ENCODE measurements around the gene ZNF22. TPM values are rescaled to one million over a fixed set of nuclear protein-coding genes. Genes with fewer than 3 reads are reported as not detected.

The ZNF22 gene
- total RNA-seq, 1 experiment from 2014 or later, result 16.3 TPM

- DNase-seq (ENCODE audit: low read depth), result no peak
Observed at GRCh38 chr10:44963772-44964633, 36.7 kb upstream of the ZNF22 start.

DNA sequence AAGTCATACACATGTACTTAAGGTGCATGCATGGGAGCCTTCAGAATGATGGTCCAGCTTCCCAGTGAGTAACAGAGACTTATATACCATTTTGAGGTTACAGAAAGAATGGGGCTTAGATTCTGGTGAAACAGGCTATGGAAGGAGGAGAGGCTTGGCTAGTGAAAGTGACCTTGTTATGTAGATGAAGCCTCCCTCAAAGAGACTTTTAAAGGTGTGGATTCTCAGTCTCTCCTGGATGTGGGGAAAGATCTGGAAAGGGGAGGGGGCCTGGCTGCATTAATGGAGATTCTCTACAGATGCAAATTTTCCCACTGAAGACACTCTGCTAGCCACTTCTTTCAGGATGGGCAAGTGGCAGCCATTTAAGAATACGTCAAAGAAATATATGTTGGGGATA is 35.6 kb upstream of the ZNF22 start:
- no peak for DNase-seq (ENCODE audit: low read depth)

DNA sequence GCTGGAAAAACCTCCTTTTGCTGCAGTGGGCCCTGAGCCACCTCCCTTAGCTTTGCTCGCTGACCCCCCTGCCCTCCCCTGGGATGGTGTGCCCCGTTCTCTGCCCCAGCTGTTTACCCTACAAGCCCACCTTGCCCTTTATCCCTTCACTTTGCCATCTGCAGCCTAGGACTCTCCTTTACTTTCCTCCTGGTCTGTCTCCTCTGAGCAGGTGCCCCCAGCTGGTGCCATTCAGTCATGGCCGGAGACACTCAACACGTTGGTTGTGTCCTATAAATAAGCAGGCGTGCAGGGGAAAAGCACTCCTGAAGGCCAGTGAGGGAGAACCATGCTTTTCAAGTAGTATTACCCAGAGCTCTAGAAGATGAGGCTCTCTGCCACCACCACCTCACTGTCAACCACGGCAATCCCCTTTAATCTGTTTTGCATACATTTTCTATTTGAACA is 35.0 kb upstream of the ZNF22 start:
- no peak for DNase-seq (ENCODE audit: low read depth)

- no peak for DNase-seq (ENCODE audit: low read depth)
Observed at GRCh38 chr10:44966129-44966815, 34.5 kb upstream of the ZNF22 start.

DNA sequence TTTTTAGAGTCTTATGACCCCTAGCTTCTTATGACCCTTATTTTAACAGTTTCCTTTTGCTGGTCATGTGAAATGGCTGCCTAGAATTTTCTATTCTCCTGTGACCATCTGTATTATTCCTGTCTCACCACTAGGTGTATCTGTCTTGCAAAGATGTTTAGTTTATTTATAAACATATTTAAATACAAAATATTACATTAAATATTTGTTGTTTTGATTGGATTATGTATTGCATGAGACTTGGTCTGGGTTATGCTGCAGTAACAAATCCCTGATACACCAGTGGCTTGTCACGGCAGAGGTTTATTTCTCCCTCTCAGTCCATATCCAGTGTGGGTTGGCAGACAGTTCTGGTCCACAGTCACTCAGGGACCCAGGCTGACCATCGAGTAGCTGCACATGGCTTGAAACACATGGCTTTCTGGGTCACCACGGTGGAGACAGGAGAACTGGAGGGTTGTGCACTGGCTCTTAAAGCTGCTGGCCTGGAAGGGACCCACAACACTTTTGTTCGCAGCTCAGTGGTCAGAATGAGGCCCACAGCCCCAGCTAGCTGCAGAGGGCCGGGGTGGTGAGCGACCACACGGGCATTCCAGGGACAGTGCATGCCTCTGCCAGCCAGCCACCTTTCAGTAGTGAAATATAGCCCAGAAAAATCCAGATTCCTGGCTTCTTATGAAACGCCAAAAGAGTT is 33.8 kb upstream of the ZNF22 start:
- no peak for DNase-seq (ENCODE audit: low read depth)

- DNase-seq (ENCODE audit: low read depth), result no peak
Observed at GRCh38 chr10:44967616-44968015, 33.1 kb upstream of the ZNF22 start.

GRCh38 chr10:44968091-44968490 is 32.6 kb upstream of the ZNF22 start:
- DNase-seq (ENCODE audit: low read depth), result no peak

GRCh38 chr10:44968500-44969400 is 32.0 kb upstream of the ZNF22 start:
- no peak for DNase-seq (ENCODE audit: low read depth)

- no peak for DNase-seq (ENCODE audit: low read depth)
Observed at GRCh38 chr10:44969854-44970253, 30.9 kb upstream of the ZNF22 start.

DNA sequence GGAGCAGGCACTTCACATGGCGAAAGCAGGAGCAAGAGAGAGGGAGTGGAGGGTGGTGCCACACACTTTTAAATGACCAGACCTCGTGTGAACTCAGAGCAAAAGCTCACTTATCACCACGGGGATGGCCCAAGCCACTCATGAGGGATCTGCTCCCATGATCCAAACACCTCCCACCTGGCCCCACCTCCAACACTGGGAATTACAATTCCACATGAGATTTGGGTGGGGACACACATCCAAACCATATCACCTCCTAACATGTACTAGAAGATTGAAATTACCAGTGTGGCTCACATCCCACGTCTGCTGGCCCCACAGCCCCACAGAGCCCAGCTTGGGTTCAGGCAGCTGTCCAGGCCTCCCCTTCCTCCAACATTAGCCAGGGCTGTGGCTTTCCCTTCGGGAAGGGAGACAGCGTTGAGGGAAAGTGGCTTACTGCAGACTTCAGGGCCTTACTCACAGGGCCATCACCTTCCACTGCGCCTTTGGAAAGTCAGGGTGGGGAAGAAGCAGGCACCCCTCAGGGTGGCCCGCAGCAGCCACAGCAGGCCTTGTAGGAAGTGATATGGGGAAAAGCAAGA is 29.8 kb upstream of the ZNF22 start:
- DNase-seq (ENCODE audit: low read depth), result no peak

DNA sequence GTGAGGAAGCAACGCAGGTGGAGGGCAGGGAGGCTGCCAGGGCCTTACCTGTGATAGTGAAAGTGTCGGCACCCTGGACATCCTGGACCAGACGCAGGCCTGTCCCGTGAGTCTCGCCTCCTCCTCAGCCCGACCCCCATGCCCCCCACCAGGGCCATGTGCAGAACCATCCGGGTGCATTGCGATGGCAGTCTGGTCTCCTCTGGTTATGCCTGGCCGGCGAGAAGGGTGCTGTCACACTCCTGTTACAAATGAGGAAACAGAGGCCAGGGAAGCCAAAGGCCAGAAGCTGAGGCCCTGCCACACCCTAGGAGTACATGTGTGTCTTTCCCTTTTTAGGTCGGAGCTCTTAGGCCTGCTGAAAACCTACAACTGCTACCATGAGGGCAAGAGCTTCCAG is 29.3 kb upstream of the ZNF22 start:
- DNase-seq (ENCODE audit: low read depth), result no peak

- DNase-seq (ENCODE audit: low read depth), result no peak
Observed at GRCh38 chr10:44971935-44972757, 28.6 kb upstream of the ZNF22 start.

- DNase-seq (ENCODE audit: low read depth), result no peak
Observed at GRCh38 chr10:44972874-44973306, 27.8 kb upstream of the ZNF22 start.

DNA sequence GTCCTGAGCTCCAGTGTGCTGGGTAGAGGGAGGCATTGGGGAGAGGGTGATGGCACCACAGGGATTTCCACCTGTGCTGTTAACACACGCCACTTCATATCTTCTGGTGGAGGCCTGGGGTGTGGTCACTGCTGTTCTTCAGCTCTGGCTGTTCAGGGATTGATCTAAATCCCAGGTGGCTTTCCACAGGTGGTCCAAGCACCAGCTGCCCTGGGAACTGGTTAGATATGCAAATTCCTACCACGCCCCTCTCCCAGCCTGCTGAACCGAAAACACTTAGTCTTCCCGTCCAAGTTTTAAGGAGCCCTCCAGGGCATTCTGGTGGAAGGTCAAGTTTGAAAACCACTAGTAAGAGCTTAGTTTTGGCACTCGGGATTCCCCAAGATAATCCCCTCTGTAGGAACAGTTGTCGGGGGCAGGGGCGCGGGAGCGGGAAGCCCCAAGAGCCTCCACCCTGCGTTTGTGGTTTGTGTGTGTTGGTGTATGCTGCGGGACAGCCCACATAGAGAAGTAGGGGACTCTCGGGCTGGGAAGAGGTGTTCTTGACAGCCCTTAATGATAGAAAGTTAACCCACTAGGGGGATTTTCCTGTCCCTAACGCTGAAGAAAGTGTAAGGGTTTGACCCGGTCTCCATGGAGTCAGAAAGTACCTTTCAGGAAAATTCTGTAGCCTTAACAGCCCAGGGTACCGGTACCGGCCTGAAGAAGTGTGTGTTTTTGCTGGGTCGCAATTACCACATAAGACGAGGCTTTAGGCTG is 27.2 kb upstream of the ZNF22 start:
- DNase-seq (ENCODE audit: low read depth), result no peak

- DNase-seq (ENCODE audit: low read depth), result no peak
Observed at GRCh38 chr10:44974082-44974627, 26.6 kb upstream of the ZNF22 start.

DNA sequence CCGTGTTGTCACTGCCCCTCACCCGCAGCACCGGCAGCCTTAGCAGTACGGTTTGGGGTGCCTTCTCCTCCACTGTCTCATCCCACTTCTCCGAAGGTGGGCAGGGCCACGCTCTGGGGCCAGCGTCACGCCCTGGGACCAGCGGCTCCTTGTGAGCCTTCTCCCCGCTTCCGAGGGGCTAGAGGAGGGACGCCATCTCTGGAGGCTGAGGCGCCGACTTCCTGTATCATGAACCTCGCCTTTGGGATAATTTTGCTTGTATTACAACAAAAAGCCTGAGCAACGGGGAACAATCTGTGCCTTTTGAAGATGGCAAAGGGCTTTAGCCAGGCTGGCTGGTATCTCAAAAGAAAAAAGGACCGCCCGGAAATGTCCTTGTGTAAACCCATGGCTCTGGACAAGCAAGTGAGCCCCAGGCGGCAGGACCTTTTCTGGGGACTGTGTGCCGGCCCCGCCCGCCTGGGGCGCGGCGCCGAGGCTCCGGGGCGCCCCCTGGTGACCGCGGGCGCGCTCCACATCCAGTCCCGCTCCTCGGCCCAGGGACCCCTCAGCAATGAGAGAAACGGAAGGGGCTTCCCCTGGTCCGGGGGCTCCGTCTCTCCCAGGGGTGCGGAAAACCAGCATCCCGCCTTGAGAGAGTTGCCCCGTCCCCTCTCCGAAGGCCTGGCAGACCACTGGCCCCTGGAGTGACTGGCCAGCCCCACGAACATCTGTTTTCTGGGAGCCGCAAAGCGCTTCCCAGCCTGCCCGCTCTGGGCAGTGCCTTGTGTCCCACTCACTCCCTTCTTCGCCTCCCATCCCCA is 25.9 kb upstream of the ZNF22 start:
- peak; percentile 56 for DNase-seq (ENCODE audit: low read depth)

DNA sequence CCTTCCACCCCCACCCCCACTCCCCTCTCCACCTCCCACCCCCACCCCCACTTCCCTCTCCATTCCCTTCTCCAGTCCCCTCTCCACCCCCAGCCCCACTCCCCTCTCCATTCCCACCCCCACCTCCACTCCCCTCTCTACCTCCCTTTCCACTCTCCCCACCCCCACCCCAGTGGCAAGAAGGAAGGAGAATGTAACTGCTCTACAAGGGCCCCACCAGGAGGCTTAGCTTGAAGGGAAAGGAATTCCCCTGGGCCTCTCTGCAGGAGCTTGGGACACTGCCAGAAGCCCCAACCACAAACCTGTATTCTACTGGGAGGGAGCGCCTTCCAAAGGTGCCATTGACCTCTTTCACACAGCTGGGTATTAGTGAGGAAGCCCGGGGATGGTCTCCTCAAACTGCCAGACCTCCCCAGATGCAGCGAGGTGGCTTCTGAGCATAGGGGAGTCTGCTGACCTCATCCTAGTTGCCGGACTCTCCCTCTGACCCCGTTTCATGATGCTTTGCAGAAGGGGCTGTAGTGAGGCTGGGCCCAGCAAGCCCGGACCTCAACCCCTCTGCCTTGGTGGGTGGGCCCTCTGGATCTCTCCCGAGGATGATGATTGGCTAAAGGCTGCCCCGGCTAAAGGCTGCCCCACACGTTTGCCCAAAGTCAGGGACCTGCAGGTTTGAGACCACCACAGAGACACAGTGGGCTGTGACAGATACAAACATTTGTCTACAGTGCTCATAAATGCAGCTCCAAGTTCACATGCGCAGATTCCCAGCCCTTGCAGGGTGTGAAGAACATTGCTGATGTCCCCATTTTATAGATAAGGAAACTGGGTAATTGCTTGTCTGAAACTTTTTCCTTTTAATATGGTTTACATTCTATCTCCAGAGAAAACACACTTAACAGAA is 25.0 kb upstream of the ZNF22 start:
- peak; percentile 69 for DNase-seq (ENCODE audit: low read depth)
